ENCODE data around the gene GDF15.

DNA sequence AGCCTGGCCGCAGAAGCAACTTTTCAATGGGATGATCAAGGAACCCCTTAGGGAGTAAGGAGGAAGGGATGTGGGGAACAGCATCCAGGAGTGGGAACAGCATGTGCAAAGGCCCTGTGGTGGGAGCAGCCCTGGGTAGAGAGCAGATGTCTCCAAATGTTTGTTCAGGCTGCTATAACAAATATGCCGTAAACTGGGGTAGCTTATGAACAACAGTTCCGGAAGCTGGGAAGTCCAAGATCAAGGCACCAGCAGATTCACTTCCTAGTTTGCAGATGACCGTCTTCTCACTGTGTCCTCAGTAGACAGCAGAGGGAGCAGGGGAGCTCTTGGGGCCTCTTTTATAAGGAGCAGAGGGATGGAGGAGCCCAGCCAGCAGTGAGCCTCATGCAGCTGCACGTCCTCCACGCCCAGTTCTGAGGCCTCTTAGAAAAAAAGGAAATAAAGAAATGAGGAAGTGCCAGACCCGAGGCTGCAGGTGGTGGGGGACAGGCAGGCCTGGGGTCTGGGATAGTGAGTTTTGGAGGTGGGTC, 15.7 kb downstream of the GDF15 start:
- TF ChIP-seq EZH2 (IDR thresholded peaks at IDR 0.05; ENCODE audit: insufficient read depth, poor library complexity, severe bottlenecking) (no peak), EZH2phosphoT487 (IDR thresholded peaks at IDR 0.05; ENCODE audit: insufficient read depth, low read depth) (no peak)

All from GM23248 (cell line).